Sciatic nerve (tissue), 2 donors: ENCODE data around the gene PTGIR. TPM values are rescaled to one million over a fixed set of nuclear protein-coding genes. Genes with fewer than 3 reads are reported as not detected.

ENCODE experiments used
- ATAC-seq: fragments of 200-7000 bp; cut with Tn5 transposase; one replicate; pipeline ENCODE4 v1.9.1; 2020; ENCODE audit warnings: mild to moderate bottlenecking, moderate library complexity
- DNase-seq: peaks from one replicate; pipeline ENCODE4 v3.0.0-alpha.2; 2020; ENCODE audit warnings: low spot score
- intact Hi-C: fragments of 100-400 bp; cut with DNase I; formaldehyde crosslinking; loops from one replicate; pipeline ENCODE4 v1.14.2; 2022
- total RNA-seq: library from RNA; stranded (reverse); fragmentation: NEBNext Ultra II Directional; extraction: Animal tissue kit (Norgen Biotek cat#: 25700); gene quantifications from one replicate; pipeline ENCODE4 v1.2.1, GENCODE V29; 2021
- donor health status: DM: no; HTN: no; CAD: no.
- donor health status: DM: no; HTN: no; CAD: no.

The PTGIR gene
- total RNA-seq, 1 donor from 2014 or later: 8.0 TPM

DNA sequence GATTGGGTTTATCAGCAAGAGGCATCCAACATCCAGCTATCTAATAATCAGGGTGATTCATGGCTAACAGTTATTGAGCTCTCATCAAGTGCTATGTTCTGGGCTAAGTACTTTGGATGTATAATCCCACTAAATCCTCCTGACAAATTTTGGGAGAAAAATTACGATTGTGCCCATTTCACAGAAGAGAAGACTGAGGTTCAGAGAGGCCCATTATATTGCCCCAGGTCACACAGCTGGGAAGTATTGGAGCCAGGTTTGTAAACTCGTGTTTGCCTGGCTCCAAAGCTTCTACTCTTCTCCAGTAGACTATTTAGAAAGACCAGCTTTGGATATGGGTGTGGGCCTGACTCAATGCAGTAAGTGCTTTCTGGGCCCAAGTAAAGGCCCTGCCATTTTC lies 44.6 kb downstream of the PTGIR start:
- intact Hi-C loops: no loop called here
- DNase-seq (no peak), ATAC-seq (no peak)

- ATAC-seq (no peak), DNase-seq (no peak)
- intact Hi-C loops: no loop called here
Observed at GRCh38 chr19:46579361-46579879, 45.5 kb downstream of the PTGIR start.

- ATAC-seq (no peak), DNase-seq (no peak)
- intact Hi-C loops: no loop called here
Observed at GRCh38 chr19:46578450-46578849, 46.4 kb downstream of the PTGIR start.

- intact Hi-C loops: no loop called here
- ATAC-seq: no peak
- no peak for DNase-seq
Observed at GRCh38 chr19:46574533-46574932, 50.4 kb downstream of the PTGIR start.

DNA sequence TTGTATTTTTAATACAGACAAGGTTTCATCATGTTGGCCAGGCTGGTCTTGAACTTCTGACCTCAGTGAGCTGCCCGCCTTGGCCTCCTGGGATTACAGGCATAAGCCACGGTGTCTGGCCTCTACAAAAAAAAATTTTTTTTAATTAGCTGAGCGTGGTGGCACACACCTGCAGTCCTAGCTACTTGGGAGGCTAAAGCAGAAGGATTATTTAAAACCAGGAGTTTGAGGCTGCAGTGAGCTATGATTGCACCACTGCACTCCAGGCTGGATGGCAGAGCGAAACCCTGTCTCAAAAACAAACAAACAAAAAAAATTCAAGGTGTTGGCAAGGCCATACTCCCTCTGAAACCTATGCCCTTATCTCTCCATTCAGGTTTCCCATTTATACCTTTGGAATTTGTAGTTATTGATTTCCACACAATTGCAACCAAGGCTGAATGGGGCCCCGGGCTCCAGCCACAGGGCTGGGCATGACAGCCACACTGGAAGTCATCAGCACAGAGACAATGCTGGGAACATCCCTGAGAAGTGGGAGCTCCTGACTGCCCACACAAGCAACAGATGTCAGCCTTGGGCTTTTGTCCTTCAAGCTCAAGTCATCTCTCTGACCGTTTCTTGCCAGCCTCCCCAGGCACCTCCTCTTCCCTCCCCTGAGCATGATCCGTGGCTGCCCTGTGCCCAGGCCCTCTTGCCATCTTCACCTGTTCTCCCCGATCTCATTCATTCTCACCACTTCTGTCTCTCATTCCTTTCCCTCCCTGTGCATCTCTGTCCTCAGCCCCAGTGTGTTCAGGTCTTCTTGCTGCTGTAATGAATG lies 51.0 kb downstream of the PTGIR start:
- intact Hi-C loops: no loop called here
- DNase-seq (no peak), ATAC-seq (no peak)

- no peak for ATAC-seq
- intact Hi-C loops: no loop called here
- no peak for DNase-seq
Observed at GRCh38 chr19:46571495-46571894, 53.4 kb downstream of the PTGIR start.

Other genes starting within 250 kb of the PTGIR start
- 9.0 TPM for gene CCDC8, start 211.5 kb downstream of the PTGIR start, total RNA-seq
- not detected for gene PNMA8C, start 196.2 kb downstream of the PTGIR start, total RNA-seq
- gene PNMA8A, start 153.5 kb downstream of the PTGIR start, total RNA-seq: 9.3 TPM
- 3.6 TPM for gene PNMA8B, start 129.2 kb downstream of the PTGIR start, total RNA-seq
- gene CALM3, start 23.8 kb downstream of the PTGIR start, total RNA-seq: 237 TPM
- not detected for gene GNG8, start 11.1 kb upstream of the PTGIR start, total RNA-seq
- gene DACT3, start 36.1 kb upstream of the PTGIR start, total RNA-seq: 22.2 TPM
- gene PRKD2, start 92.0 kb upstream of the PTGIR start, total RNA-seq: 54.0 TPM
- gene FKRP, start 121.0 kb upstream of the PTGIR start, total RNA-seq: 25.2 TPM
- gene STRN4, start 121.4 kb upstream of the PTGIR start, total RNA-seq: 70.5 TPM
- gene SLC1A5, start 163.5 kb upstream of the PTGIR start, total RNA-seq: 71.0 TPM
- gene AP2S1, start 225.8 kb upstream of the PTGIR start, total RNA-seq: 59.7 TPM
- gene ARHGAP35, start 235.9 kb upstream of the PTGIR start, total RNA-seq: 67.0 TPM